ENCODE measurements around the gene BMP8B. TPM values are rescaled to one million over a fixed set of nuclear protein-coding genes. Genes with fewer than 3 reads are reported as not detected.

BMP8B gene
- total RNA-seq, 1 donor from 2014 or later = 0.74 TPM

DNA sequence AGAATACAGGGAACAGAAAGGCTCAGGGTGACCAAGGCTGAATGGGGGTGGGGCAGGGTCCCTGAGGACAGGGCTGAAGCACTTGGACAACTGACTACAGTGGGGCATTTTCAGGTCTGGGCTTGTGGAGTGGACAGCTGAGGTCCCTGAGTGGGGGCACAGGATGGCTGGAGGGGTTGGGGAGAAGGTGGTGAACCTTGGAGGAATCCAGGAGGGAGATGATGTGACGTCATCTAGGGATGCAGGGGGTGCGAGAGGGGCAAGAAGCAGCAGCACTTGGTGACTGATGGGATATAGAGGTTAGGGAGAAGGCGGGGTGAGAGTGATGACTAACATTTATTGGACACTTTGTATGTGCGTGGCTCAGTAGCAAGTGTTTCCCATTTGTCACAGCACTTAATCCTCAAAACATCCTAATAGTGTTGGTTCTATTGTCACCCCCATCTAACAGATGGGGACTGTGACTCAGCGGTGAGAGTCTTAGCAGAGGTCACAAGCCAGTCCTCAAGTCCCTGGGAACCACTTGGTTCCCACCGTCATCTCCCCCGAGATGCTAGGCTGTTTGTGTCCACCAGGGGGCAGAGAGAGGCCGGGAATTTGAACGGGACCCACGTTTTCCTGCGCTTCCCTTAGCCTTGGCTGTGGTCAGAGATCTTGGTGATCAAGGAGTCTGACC lies 27.9 kb upstream of the BMP8B start:
- DNase-seq (ENCODE audit: low spot score) = no peak

- DNase-seq (ENCODE audit: low spot score) = no peak
Observed at GRCh38 chr1:39812913-39813312, 24.2 kb upstream of the BMP8B start.

DNA sequence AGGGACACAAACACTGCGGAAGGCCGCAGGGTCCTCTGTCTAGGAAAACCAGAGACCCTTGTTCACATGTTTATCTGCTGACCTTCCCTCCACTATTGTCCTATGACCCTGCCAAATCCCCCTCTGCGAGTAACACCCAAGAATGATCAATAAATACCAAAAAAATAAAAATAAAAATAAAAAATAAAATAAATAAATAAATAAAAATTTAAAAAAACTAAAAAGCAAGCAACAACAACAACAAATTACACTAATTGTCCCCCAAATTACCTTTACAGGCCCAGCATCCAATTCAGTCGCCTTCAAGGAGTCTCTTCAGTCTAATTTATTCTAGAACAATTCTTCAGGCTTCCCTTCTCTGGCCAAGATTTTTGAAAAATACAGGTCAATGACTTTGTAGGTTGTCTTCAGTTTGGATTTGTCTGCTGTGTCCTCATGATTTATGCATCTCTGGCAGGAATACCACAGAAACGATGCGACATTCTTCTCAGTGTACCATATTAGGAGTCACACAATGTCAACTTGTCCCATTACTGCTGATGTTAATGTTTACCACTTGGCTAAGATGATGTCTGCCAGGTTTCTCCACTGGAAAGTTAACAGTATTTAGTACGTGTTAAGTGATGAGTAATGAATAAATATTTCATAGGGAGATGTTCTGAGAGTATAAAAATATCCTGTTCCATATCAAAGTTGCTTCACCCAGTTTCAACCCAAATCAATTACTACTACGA lies 20.3 kb upstream of the BMP8B start:
- no peak for DNase-seq (ENCODE audit: low spot score)

GRCh38 chr1:39805385-39805784 lies 16.7 kb upstream of the BMP8B start:
- peak; percentile 12 for DNase-seq (ENCODE audit: low spot score)

GRCh38 chr1:39802496-39803260 lies 14.0 kb upstream of the BMP8B start:
- DNase-seq (ENCODE audit: low spot score) = peak; percentile 37

- DNase-seq (ENCODE audit: low spot score) = peak; percentile 14
Observed at GRCh38 chr1:39800471-39800835, 11.8 kb upstream of the BMP8B start.

DNA sequence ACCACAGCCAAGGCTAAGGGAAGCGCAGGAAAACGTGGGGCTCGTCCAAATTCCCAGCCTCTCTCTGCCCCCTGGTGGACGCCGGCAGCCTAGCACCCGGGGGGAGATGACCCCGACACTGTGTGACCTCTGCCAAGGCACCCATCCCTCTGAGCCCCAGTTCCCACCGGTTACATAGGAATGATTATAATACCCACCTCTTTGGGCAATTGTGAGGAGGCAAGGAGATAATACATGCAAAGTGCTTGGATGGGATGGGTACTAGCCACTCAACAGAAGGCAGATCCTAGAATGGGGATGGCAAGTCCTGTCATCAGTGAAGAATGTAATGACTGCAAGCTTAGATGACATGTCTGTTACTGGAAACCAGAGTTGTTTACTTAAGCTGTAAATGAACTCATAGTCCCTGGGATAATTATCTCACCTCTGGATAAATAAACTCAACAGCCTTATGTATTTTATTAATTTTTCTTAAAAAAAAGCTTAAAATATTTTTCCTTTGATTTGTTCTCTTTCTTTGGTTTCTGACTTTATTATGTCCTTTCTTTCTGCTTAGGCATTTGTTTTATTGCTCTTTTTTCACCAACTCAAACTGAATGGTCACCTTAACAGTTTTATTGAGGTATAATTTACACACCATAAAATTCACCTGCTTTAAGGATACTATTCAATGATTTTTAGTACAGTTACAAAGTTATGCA lies 11.3 kb upstream of the BMP8B start:
- DNase-seq (ENCODE audit: low spot score) = peak; percentile 92

- peak; percentile 90 for DNase-seq (ENCODE audit: low spot score)
Observed at GRCh38 chr1:39798859-39799769, 10.4 kb upstream of the BMP8B start.

- DNase-seq (ENCODE audit: low spot score) = peak; percentile 41
Observed at GRCh38 chr1:39795651-39796050, 7.0 kb upstream of the BMP8B start.

- DNase-seq (ENCODE audit: low spot score) = no peak
Observed at GRCh38 chr1:39791838-39792237, 3.2 kb upstream of the BMP8B start.

DNA sequence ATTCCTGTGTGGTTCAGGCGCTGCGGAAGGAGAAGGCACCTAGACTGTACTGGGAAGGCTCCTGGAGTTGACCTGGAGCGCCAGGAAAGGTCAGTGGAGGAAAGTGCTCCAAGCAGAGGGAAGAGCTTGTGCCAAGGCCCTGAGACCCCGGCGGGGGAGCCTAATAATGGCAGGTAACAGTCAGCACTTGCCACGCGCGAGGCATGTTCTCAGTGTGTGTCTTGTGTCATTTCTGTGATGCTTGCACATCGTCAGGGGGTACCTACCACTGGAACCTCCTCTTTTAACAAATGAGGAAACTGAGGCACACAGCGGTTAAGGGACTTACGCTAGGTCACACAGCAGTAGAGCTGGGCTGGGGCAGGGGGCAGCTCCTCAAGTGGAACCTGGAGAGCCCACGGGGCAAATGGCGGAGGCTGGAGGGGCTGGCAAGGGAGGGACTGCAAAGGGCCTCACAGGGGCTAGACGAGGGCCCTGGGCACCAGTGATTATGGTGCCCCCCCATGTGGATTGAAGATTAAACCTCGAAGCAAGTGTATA lies 976 bp upstream of the BMP8B start:
- peak; percentile 73 for DNase-seq (ENCODE audit: low spot score)

DNA sequence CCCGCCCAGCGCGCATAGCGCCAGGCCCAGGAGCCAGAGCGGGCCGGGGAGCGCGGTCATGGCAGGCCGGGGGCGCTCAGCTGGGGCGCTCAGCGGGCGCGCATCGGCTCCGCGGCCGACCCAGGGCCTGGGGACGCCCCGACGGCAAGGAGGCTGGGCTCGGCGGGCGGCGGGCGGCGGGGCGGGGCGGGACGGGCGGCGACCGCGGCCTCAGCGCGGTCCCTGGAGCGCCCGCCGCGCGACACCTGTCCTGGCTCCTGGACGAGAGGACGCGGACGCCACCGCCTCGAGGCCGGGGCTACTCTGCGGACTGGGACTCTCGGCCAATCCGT lies 273 bp downstream of the BMP8B start:
- no peak for DNase-seq (ENCODE audit: low spot score)

- DNase-seq (ENCODE audit: low spot score) = peak; percentile 68
Observed at GRCh38 chr1:39787964-39788363, 701 bp downstream of the BMP8B start.

DNA sequence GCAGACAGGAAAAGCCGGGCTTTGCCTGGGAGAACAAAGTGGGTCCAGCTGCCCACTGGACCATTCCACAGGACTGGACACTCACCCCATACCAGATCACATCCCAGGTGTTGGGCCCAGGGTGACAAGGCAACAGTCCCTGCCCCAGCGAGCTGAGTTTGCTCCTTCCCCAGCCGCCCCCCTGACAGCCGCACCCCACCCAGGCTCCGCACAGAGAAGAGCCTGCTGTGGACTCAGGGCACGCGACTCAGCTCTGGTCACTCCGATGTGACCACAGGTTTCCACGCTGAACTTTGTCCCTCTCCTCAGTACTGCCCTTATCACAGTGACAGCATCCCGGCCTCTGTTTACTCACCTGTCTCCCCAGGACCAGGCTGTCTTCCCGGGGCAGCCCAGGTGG lies 1.2 kb downstream of the BMP8B start:
- DNase-seq (ENCODE audit: low spot score) = peak; percentile 88

DNA sequence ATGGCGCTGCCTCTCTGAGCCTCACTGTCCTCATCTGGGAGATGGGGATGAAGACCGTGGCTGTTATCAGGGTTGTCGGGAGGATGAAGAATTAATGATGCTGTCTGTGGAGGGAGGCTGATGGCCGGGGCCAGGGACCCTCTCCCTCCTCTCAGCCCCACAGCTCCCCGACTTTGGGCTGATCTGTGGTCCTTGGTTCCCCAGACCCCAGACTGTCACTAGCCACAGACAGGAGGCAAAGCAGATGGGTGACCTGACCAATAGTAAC lies 1.6 kb downstream of the BMP8B start:
- DNase-seq (ENCODE audit: low spot score) = peak; percentile 57

DNA sequence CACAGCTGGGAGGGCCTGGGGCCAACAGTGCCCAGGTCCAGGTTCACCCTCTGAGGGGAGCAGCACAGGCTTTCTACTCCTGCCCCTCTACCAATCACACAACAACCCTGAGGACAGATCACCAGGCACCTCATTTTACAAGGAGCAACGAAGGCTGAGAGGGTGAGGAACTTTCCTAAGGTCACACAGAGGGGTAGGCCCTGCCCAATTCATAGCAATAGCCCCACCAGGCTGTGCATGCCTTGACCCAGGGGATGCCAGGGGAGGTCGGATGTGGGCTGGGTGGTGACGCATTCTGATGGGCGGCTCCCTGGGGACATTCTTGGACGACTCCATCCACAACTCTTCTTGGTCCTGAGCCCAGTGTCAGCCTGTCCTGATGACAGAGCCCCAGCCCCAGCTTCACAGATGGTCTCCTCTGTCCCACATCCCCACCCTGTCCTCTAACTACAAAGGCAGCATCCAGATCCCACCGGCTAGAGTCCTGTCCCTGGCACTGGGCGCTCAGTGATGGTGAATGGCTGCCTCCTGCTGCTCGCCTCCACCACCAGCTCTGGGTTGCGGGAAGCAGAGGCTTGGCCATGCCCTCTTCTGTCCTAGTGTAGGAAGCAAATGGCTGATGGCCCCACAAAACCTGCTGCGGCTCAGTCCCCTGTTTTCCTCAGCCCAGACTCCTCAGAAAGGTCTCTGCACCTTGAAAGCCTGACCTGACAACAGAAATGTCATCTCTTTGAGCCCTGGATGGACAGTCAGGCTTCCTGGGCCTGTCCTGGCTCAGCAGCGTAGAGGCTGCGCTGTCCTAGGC lies 2.2 kb downstream of the BMP8B start:
- peak; percentile 60 for DNase-seq (ENCODE audit: low spot score)

DNA sequence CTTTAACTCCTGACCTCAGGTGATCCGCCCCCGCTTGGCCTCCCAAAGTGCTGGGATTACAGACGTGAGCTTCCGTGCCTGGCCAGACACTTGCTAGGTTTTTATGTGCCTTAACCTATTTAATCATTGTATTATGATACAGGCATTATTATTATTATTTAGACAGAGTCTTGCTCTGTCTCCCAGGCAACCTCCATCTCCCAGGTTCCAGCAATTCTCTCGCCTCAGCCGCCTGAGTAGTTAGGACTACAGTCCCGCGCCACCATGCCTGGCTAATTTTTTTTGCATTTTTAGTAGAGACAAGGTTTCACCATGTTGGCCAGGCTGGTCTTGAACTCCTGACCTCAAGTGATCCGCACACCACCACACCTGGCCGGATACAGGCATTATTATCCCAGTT lies 6.0 kb downstream of the BMP8B start:
- DNase-seq (ENCODE audit: low spot score) = peak; percentile 51

- DNase-seq (ENCODE audit: low spot score) = peak; percentile 51
Observed at GRCh38 chr1:39782103-39782502, 6.6 kb downstream of the BMP8B start.

GRCh38 chr1:39781349-39781715 lies 7.3 kb downstream of the BMP8B start:
- DNase-seq (ENCODE audit: low spot score) = no peak

DNA sequence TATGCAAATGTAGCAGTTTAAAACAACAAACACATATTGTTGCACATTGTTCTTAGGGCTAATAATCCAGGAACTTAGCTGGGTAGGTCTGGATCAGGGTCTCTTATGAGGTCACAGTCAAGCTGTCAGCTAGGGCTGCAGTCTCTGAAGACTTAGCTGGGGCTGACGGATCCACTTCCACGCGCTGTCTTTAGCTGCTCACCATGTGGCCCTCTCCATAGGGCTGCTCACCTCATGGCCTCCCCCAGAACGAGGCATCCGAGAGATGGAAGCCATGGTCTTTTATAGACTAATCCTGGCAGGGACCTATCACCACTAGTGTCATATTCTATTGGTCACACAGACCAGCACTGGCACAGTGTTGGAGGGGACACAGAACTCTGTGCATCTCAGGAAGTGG lies 8.8 kb downstream of the BMP8B start:
- DNase-seq (ENCODE audit: low spot score) = peak; percentile 35
